GM12891 (cell line): ENCODE data around the gene DNM3.
A peak's percentile ranks its signal among the peaks of the same experiment; 100 is the strongest.

Source experiments
- DNase-seq: peaks from one replicate; pipeline ENCODE4 v3.0.0; 2011; ENCODE audit warnings: low spot score; ENCODE audit not compliant: insufficient read length
- FAIRE-seq: peaks from 2 replicates; lab custom pipeline; 2011; peaks lifted over from hg19 to GRCh38; lab: Jason Lieb, UNC
- PAX5 ChIP-seq: IDR thresholded peaks from 2 replicates; pipeline ENCODE4 v1.6.1; 2011; ENCODE audit warnings: low read length, moderate library complexity, mild to moderate bottlenecking; ENCODE audit not compliant: insufficient read depth, severe bottlenecking
- POLR2A ChIP-seq: IDR thresholded peaks from 2 replicates; pipeline ENCODE4 v1.6.1; 2011; ENCODE audit warnings: low read depth, low read length, control low read depth
- POLR2AphosphoS5 ChIP-seq: IDR thresholded peaks from 2 replicates; pipeline ENCODE4 v1.6.1; 2011; ENCODE audit warnings: low read depth, low read length, control low read depth
- POU2F2 ChIP-seq: IDR thresholded peaks from 2 replicates; pipeline ENCODE4 v1.6.1; 2011; ENCODE audit warnings: low read depth, mild to moderate bottlenecking, control low read depth, low read length, moderate library complexity
- SPI1 ChIP-seq: IDR thresholded peaks from 2 replicates; pipeline ENCODE4 v1.6.1; 2011; ENCODE audit warnings: low read depth, low read length, control low read depth
- TAF1 ChIP-seq: IDR thresholded peaks from 2 replicates; pipeline ENCODE4 v1.6.1; 2011; ENCODE audit warnings: low read depth, low read length, control low read depth

DNM3 gene

GRCh38 chr1:172320733-172321132 lies 479.4 kb downstream of the DNM3 start:
- DNase-seq (no peak), FAIRE-seq (no peak)
- TF ChIP-seq SPI1, result no peak

- FAIRE-seq (no peak), DNase-seq (no peak)
- TF ChIP-seq SPI1, result no peak
- no peak for TF ChIP-seq TAF1
- no peak for TF ChIP-seq POU2F2
- TF ChIP-seq PAX5, result no peak
- no peak for TF ChIP-seq POLR2AphosphoS5
Observed at GRCh38 chr1:172321451-172321850, 480.2 kb downstream of the DNM3 start.

DNA sequence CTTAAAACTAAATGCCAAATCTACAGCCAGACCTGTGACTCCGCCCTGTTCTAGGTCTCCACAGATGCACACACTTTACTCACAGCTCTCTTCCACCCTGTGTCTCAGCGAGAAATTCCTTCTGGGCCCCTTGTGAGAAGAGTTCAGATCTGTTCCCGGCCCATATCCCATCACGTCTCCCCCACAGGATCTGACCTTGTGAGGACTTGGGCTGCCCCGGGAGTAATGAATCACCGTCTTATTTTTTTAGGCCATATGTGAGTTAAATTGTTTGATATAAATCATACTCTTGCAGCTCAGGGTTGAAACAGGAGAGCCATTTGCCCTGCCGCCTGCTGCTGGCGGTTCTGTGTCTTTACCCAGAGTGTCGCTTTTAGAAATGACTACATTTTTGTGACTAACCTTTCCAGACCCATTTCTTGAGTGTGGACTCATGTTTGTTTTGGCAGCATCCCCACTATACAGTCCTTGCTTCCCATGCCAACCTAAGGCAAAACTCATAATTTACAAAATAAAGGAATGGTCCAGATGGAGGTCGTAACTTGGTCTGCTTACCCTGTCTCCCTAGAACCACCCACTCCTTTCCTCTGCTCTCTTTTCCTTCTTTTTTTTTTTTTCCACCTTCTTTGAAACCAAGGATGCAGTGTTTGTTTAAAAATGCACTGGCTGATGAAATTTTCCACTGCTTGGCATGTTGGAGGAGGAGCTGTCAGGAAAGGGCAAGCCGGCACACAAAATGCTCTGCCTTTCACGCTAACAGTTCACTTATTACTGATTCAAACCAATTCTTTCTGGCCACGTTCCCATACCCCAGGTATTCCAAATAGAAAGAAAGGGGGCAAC lies 481.1 kb downstream of the DNM3 start:
- no peak for DNase-seq
- no peak for FAIRE-seq
- no peak for TF ChIP-seq POLR2A
- no peak for TF ChIP-seq POU2F2
- TF ChIP-seq PAX5, result no peak

DNA sequence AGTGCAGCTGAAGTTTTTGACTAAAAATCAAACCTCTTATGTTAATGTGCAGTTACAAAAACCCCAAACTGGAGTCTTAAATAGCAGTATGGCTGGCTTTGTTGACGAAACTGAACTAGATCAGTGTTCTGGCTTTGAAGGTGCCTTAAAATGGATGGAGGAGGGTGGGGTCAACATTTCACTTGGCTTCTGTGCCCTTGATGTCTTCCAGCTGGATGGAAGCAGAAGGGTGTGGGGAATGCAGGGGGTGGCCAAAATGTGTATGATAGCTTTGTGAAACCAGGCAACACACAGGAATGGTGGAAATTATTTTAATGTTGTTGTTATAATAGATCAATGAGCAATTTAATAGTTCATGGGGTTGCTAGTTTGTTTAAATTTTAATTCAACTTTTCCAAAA lies 482.4 kb downstream of the DNM3 start:
- no peak for DNase-seq
- FAIRE-seq, result no peak
- TF ChIP-seq PAX5 (no peak), POLR2A (no peak), POLR2AphosphoS5 (no peak), SPI1 (no peak), POU2F2 (no peak), TAF1 (no peak)

GRCh38 chr1:172324086-172324485 lies 482.8 kb downstream of the DNM3 start:
- TF ChIP-seq POLR2A, result no peak
- no peak for TF ChIP-seq PAX5
- no peak for TF ChIP-seq SPI1
- no peak for TF ChIP-seq TAF1
- TF ChIP-seq POLR2AphosphoS5, result no peak
- FAIRE-seq (no peak), DNase-seq (no peak)

GRCh38 chr1:172324761-172325160 lies 483.5 kb downstream of the DNM3 start:
- FAIRE-seq (no peak), DNase-seq (no peak)
- TF ChIP-seq TAF1 (no peak), POLR2A (no peak), POLR2AphosphoS5 (no peak), SPI1 (no peak), POU2F2 (no peak), PAX5 (no peak)

DNA sequence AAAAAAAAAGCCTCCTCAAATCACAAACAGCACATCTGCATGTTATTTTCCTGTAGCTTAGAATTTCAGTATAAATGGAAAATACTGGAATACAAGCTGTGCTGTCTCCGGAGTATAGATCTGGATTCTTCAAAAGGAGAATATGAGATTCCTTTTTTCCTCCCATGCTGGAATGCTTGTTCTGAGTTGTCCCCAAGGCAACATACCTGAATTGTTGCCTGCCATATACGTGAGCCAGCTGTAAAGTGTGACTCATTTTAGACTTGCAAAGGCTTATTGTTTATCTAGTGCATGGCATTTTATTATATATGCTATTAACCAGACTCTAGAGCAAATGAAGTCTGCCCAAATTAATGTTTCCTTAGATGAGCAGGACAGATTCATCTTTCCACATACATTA lies 484.2 kb downstream of the DNM3 start:
- DNase-seq, result no peak
- TF ChIP-seq POU2F2, result no peak
- TF ChIP-seq PAX5, result no peak
- TF ChIP-seq SPI1, result no peak
- no peak for TF ChIP-seq TAF1
- TF ChIP-seq POLR2A, result no peak
- TF ChIP-seq POLR2AphosphoS5, result no peak
- FAIRE-seq, result no peak

DNA sequence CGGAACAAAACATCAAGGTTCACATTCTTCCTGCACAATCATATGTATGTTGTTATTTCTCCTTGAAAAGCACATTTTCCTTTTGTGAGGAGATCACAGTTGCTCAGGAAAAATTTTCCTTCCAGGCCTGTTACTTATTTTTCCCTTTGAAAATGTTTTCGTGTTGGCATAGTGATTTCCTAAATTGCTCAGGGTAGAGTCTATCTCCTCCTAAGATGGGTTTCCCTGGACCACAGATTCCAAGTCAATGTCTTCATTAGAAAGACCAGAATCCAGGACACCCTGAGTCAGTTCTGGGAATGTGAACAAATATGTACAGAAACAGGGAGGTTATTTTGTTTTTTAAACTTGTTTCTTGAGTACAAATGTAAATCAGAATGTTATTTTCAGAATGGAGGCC lies 484.8 kb downstream of the DNM3 start:
- DNase-seq (no peak), FAIRE-seq (no peak)
- TF ChIP-seq POLR2A, result no peak
- no peak for TF ChIP-seq SPI1
- no peak for TF ChIP-seq POLR2AphosphoS5
- TF ChIP-seq POU2F2, result no peak
- TF ChIP-seq TAF1, result no peak
- no peak for TF ChIP-seq PAX5

- no peak for FAIRE-seq
- TF ChIP-seq POU2F2 (no peak), POLR2AphosphoS5 (no peak), SPI1 (no peak), PAX5 (no peak), POLR2A (no peak), TAF1 (no peak)
- DNase-seq, result no peak
Observed at GRCh38 chr1:172328266-172328665, 487.0 kb downstream of the DNM3 start.

GRCh38 chr1:172332230-172332629 lies 490.9 kb downstream of the DNM3 start:
- no peak for TF ChIP-seq PAX5
- no peak for DNase-seq
- FAIRE-seq, result peak; percentile 70

- FAIRE-seq, result no peak
Observed at GRCh38 chr1:172335377-172335776, 494.1 kb downstream of the DNM3 start.

More at GRCh38 chr1:172335377-172335776, 494.1 kb downstream of the DNM3 start:
- no peak for TF ChIP-seq POLR2A
- TF ChIP-seq TAF1, result no peak
- TF ChIP-seq SPI1, result no peak
- no peak for DNase-seq
